ENCODE results near the gene CELF5. TPM values are rescaled to one million over a fixed set of nuclear protein-coding genes. Genes with fewer than 3 reads are reported as not detected.

The CELF5 gene
- total RNA-seq, 2 donors from 2014 or later: 0.42 to 0.59 TPM

DNA sequence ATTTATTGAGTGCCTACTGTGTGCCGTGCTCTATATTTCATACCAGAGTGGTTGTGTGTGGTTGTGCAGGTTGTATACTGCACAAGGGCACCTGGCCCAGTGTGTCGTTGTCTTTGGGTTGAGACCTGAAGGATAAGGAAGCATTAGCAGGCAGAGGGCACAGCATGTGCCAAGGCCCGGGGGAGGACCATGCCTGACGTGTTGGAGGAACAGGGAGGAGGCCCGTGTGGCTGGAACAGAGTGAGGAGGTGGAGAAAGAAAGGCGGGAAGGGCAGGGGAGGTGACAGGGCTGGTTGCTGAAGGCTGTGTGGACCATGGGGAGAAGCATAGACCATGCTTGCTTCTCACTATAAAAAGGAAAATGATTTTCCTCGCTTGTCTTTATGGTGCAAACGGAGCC is 26.8 kb downstream of the CELF5 start:
- intact Hi-C loops (cut with DNase I): no loop called here
- Histone ChIP-seq H3K27me3 (no peaks in the 10 kb centered on the region), H3K36me3 (no peaks in the 10 kb centered on the region), H3K4me1 (no peaks in the 10 kb centered on the region), H3K9me3 (no peaks in the 10 kb centered on the region), H3K9ac (ENCODE audit: low read depth in 2 of 2, low read length in 2 of 2) (no peak overlapping the region), H3K4me3 (no peak overlapping the region), H3K27ac (no peak overlapping the region)
- TF ChIP-seq, protein P1, sequence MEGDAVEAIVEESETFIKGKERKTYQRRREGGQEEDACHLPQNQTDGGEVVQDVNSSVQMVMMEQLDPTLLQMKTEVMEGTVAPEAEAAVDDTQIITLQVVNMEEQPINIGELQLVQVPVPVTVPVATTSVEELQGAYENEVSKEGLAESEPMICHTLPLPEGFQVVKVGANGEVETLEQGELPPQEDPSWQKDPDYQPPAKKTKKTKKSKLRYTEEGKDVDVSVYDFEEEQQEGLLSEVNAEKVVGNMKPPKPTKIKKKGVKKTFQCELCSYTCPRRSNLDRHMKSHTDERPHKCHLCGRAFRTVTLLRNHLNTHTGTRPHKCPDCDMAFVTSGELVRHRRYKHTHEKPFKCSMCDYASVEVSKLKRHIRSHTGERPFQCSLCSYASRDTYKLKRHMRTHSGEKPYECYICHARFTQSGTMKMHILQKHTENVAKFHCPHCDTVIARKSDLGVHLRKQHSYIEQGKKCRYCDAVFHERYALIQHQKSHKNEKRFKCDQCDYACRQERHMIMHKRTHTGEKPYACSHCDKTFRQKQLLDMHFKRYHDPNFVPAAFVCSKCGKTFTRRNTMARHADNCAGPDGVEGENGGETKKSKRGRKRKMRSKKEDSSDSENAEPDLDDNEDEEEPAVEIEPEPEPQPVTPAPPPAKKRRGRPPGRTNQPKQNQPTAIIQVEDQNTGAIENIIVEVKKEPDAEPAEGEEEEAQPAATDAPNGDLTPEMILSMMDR (IDR thresholded peaks at IDR 0.05): no peak
- no peak for DNase-seq

DNA sequence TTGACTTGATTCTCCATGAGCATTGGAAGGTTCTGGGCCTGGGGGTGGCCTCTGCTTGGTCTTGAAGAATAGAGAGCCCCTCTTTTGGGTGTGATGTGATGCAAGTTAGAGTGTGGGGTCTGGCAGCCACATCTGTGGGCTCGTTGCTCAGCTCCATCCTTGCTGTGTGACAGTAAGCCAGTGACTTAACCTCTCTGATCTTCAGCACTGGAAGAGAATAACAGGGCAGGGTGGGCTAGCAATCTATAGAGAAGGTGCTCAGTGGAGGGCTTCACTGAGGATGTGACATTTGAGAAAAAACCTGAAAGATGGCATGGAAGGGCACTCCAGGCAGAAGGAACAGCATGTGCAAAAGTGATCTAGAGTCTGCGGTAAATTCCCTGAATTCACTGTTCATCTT is 28.2 kb downstream of the CELF5 start:
- intact Hi-C loops (cut with DNase I): no loop called here

DNA sequence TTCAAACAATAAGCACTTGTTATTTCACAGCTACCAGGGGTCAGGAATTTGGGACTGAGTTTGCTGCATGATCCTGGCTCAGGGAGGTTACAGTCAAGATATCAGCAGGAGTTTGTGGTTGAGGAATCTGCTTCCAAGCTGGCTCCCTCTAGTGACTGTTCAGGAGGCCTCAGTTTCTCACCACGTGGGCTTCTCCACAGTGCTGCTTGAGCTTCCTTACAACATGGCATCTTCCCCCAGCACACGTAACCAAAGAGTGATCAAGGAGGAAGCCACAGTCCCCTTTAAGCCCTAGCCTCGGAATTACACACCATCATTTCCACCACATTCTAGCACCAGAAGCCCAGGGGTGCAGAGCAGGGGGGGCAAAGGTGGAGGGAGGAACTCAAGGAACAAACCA is 28.8 kb downstream of the CELF5 start:
- no peak overlapping the region for H3K4me3 ChIP-seq
- H3K4me1 ChIP-seq: no peaks in the 10 kb centered on the region
- no peaks in the 10 kb centered on the region for H3K9me3 ChIP-seq
- H3K9ac ChIP-seq (ENCODE audit: low read depth in 2 of 2, low read length in 2 of 2): no peak overlapping the region
- no peaks in the 10 kb centered on the region for H3K27me3 ChIP-seq
- intact Hi-C loops (cut with DNase I): no loop called here
- H3K27ac ChIP-seq: no peak overlapping the region
- DNase-seq: no peak
- H3K36me3 ChIP-seq: no peaks in the 10 kb centered on the region
- TF ChIP-seq, protein P1 (IDR thresholded peaks at IDR 0.05): no peak

More for the DNA sequence above, 28.2 kb downstream of the CELF5 start:
- Histone ChIP-seq H3K4me1 (no peaks in the 10 kb centered on the region), H3K4me3 (no peak overlapping the region), H3K36me3 (no peaks in the 10 kb centered on the region), H3K9me3 (no peaks in the 10 kb centered on the region), H3K9ac (ENCODE audit: low read depth in 2 of 2, low read length in 2 of 2) (no peak overlapping the region), H3K27me3 (no peaks in the 10 kb centered on the region), H3K27ac (no peak overlapping the region)
- TF ChIP-seq, protein P1 (IDR thresholded peaks at IDR 0.05): no peak
- no peak for DNase-seq

DNA sequence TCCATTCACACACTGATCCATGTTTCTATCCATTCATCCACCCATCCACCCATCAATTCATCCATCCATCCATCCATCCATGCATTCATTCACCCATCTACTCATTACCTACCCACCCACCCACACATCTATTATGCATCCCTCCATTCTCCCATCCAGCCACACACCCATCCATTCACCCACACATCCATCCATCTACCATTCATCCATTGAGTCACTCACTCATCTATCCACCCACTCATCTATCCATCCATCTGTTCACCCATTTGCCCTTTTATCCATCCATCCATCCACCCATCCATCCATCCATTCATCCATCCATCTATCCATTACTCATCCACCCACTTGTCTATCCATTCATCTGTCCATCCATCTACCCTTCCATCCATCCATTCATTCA is 30.1 kb downstream of the CELF5 start:
- DNase-seq: no peak
- intact Hi-C loops (cut with DNase I): no loop called here
- Histone ChIP-seq H3K27me3 (no peaks in the 10 kb centered on the region), H3K4me3 (no peak overlapping the region), H3K9ac (ENCODE audit: low read depth in 2 of 2, low read length in 2 of 2) (no peak overlapping the region), H3K4me1 (no peaks in the 10 kb centered on the region), H3K9me3 (no peaks in the 10 kb centered on the region), H3K36me3 (no peaks in the 10 kb centered on the region), H3K27ac (no peak overlapping the region)
- TF ChIP-seq, protein P1 (IDR thresholded peaks at IDR 0.05): no peak

DNA sequence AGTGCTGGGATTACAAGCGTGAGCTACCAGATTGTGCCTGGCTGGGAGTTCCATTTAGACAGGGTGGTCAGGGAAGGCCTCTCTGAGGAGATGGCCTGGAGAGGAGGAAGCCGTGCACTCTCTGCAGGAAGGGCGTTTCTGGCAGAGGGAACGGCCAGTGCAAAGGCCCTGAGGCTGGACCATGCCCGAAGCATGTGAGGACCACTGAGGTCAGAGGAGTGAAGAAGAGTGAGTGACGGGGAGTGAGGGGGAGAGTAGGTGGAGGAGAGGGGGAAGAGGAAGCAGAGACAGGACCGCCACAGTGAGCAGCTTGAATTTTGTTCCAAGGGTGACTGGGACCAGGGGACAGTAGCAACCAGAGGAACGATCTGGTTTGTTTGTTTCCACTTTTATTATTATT is 32.6 kb downstream of the CELF5 start:
- TF ChIP-seq, protein P1 (IDR thresholded peaks at IDR 0.05): no peak
- Histone ChIP-seq H3K36me3 (no peaks in the 10 kb centered on the region), H3K4me3 (no peak overlapping the region), H3K27ac (no peak overlapping the region), H3K27me3 (no peaks in the 10 kb centered on the region), H3K9ac (ENCODE audit: low read depth in 2 of 2, low read length in 2 of 2) (no peak overlapping the region), H3K9me3 (no peaks in the 10 kb centered on the region), H3K4me1 (no peaks in the 10 kb centered on the region)
- DNase-seq: no peak
- intact Hi-C loops (cut with DNase I): no loop called here

DNA sequence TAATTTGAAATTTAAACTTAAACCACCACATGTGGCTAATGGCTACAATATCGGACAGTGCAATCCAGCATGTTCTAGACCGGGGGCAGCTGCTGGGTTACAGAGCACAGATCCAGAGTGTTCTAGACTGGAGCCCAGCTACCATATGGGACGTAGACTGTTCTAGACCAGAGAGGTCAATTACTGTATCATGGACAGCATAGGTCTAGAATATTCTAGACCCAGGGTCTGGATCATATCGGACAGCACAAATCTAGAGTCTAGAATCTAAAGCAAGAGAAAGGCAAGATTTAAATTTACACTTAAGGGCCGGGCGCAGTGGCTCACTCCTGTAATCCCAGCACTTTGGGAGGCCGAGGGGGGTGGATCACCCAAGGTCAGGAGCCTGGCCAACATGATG is 37.9 kb downstream of the CELF5 start:
- intact Hi-C loops (cut with DNase I): no loop called here
- no peak overlapping the region for H3K27ac ChIP-seq
- no peak for DNase-seq
- H3K4me3 ChIP-seq: no peak overlapping the region
- no peaks in the 10 kb centered on the region for H3K36me3 ChIP-seq
- H3K9me3 ChIP-seq: no peaks in the 10 kb centered on the region
- H3K27me3 ChIP-seq: no peaks in the 10 kb centered on the region
- no peaks in the 10 kb centered on the region for H3K4me1 ChIP-seq
- TF ChIP-seq, protein P1 (IDR thresholded peaks at IDR 0.05): no peak
- H3K9ac ChIP-seq (ENCODE audit: low read depth in 2 of 2, low read length in 2 of 2): no peak overlapping the region

Data from colonic mucosa (tissue), 4 donors.